Neural cell (in vitro differentiated cells): Measurements from ENCODE around the gene CENPV. TPM values are rescaled to one million over a fixed set of nuclear protein-coding genes. Genes with fewer than 3 reads are reported as not detected.

ENCODE experiments used
- H2AFZ ChIP-seq: fragments of 200-600, 300-800 bp; sonication (generic), shearing (Covaris generic); 2 replicates; pipeline ENCODE4 v1.6.0; 2014; ENCODE audit warnings: low read depth, mild to moderate bottlenecking, antibody characterized with exemption, low read length, moderate library complexity
- H3F3A ChIP-seq: fragments of 200-600 bp; shearing (Covaris generic); 2 replicates; pipeline ENCODE4 v1.6.1; 2016; ENCODE audit warnings: mild to moderate bottlenecking, moderate library complexity, mixed read lengths, antibody characterized with exemption, low read length; ENCODE audit not compliant: insufficient read depth, poor library complexity, severe bottlenecking
- H3K27ac ChIP-seq: fragments of 200-600, 300-800 bp; sonication (generic), shearing (Covaris generic); 2 replicates; pipeline ENCODE4 v1.5.1; 2014; ENCODE audit warnings: mild to moderate bottlenecking, low read length, moderate library complexity
- H3K27me3 ChIP-seq: fragments of 300-800, 200-600 bp; sonication (generic), shearing (Covaris generic); 2 replicates; pipeline ENCODE4 v1.6.0; 2014; ENCODE audit warnings: mild to moderate bottlenecking, low read depth, low read length, moderate library complexity; ENCODE audit not compliant: insufficient read depth
- H3K36me3 ChIP-seq: fragments of 300-800, 200-600 bp; sonication (generic), shearing (Covaris generic); 2 replicates; pipeline ENCODE4 v1.5.1; 2014; ENCODE audit warnings: mild to moderate bottlenecking, antibody characterized with exemption, low read length, moderate library complexity; ENCODE audit not compliant: insufficient read depth
- H3K4me2 ChIP-seq: fragments of 300-800, 200-600 bp; sonication (generic), shearing (Covaris generic); 2 replicates; pipeline ENCODE4 v1.6.0; 2014; ENCODE audit warnings: mild to moderate bottlenecking, low read length
- H3K4me3 ChIP-seq: fragments of 300-800, 200-600 bp; sonication (generic), shearing (Covaris generic); 2 replicates; pipeline ENCODE4 v1.5.1; 2014; ENCODE audit warnings: mild to moderate bottlenecking, low read length, moderate library complexity
- H3K79me2 ChIP-seq: fragments of 200-600 bp; shearing (Covaris generic); replicated peaks from 2 replicates; pipeline ENCODE4 v1.6.0; 2014; ENCODE audit warnings: mild to moderate bottlenecking, low read length, moderate library complexity; ENCODE audit not compliant: insufficient read depth
- H3K9ac ChIP-seq: fragments of 300-800, 200-600 bp; sonication (generic), shearing (Covaris generic); 2 replicates; pipeline ENCODE4 v1.6.1; 2016; ENCODE audit warnings: mild to moderate bottlenecking, low read length, mixed read lengths
- H3K9me2 ChIP-seq: fragments of 200-600 bp; shearing (Covaris generic); 2 replicates; pipeline ENCODE4 v1.6.1; 2016; ENCODE audit warnings: mild to moderate bottlenecking, low read length, mixed read lengths; ENCODE audit not compliant: insufficient read depth
- H3K9me3 ChIP-seq: fragments of 200-600, 300-800 bp; sonication (generic), shearing (Covaris generic); 2 replicates; pipeline ENCODE4 v1.6.1; 2016; ENCODE audit warnings: mild to moderate bottlenecking, mixed run types, low read length, moderate library complexity, mixed read lengths
- H4K20me1 ChIP-seq: fragments of 200-600 bp; shearing (Covaris generic); 2 replicates; pipeline ENCODE4 v1.6.1; 2016; ENCODE audit warnings: mild to moderate bottlenecking, mixed run types; ENCODE audit not compliant: insufficient read depth
- CTCF ChIP-seq: fragments of 450-650 bp; IDR thresholded peaks from 2 replicates; pipeline ENCODE4 v1.5.1; 2014; ENCODE audit warnings: antibody characterized with exemption, mild to moderate bottlenecking, moderate library complexity; ENCODE audit not compliant: poor library complexity, severe bottlenecking
- EP300 ChIP-seq: fragments of 450-650 bp; conservative IDR thresholded peaks from 2 replicates; pipeline ENCODE4 v1.6.1; 2014; ENCODE audit warnings: antibody characterized with exemption, mild to moderate bottlenecking, moderate library complexity; ENCODE audit not compliant: poor library complexity, severe bottlenecking
- EZH2 ChIP-seq: fragments of 200-600, 300-800 bp; shearing (Covaris generic), sonication (generic); IDR thresholded peaks from 2 replicates; pipeline ENCODE4 v1.6.1; 2014; ENCODE audit warnings: antibody characterized with exemption, low read length, borderline replicate concordance, mild to moderate bottlenecking; ENCODE audit not compliant: insufficient read depth, poor library complexity, severe bottlenecking
- MXI1 ChIP-seq: fragments of 450-650 bp; conservative IDR thresholded peaks from 2 replicates; pipeline ENCODE4 v1.6.1; 2014; ENCODE audit warnings: antibody characterized with exemption, mild to moderate bottlenecking; ENCODE audit not compliant: poor library complexity, severe bottlenecking
- POLR2AphosphoS5 ChIP-seq: IDR thresholded peaks from 2 replicates; pipeline ENCODE4 v1.6.1; 2012
- RAD21 ChIP-seq: fragments of 450-650 bp; conservative IDR thresholded peaks from 2 replicates; pipeline ENCODE4 v1.6.1; 2014; ENCODE audit warnings: antibody characterized with exemption, mild to moderate bottlenecking, moderate library complexity
- REST ChIP-seq: IDR thresholded peaks from 2 replicates; pipeline ENCODE4 v1.6.1; 2012; ENCODE audit warnings: borderline replicate concordance
- SMC3 ChIP-seq: fragments of 450-650 bp; conservative IDR thresholded peaks from 2 replicates; pipeline ENCODE4 v1.6.1; 2014; ENCODE audit warnings: antibody characterized with exemption, mild to moderate bottlenecking, moderate library complexity; ENCODE audit not compliant: poor library complexity
- TAF1 ChIP-seq: IDR thresholded peaks from 2 replicates; pipeline ENCODE4 v1.6.1; 2012; ENCODE audit warnings: low read depth
- polyA plus RNA-seq: library from polyadenylated mRNA; depleted of rRNA; stranded (reverse); fragments of >200 nt; gene quantifications from 2 replicates; pipeline ENCODE4 v1.2.3, GENCODE V29; 2014

Gene CENPV
- polyA plus RNA-seq, 1 donor from 2014 or later: 291 TPM

- Histone ChIP-seq H3K9ac (peak overlapping the region; percentile 96), H3K4me2 (peak overlapping the region; percentile 64), H3K27ac (peak overlapping the region; percentile 97), H3K9me2 (no peaks in the 10 kb centered on the region), H3K9me3 (no peaks in the 10 kb centered on the region), H3K79me2 (peaks cover 36% of the 10 kb centered on the region), H3F3A (peaks cover 5% of the 10 kb centered on the region), H3K36me3 (no peaks in the 10 kb centered on the region), H2AFZ (peak overlapping the region; percentile 92), H3K4me3 (peak overlapping the region; percentile 73), H3K27me3 (no peaks in the 10 kb centered on the region), H4K20me1 (no peaks in the 10 kb centered on the region)
- no peak for TF ChIP-seq EP300
- peak; percentile 39 for TF ChIP-seq TAF1
- TF ChIP-seq SMC3: no peak
- no peak for TF ChIP-seq POLR2AphosphoS5
- TF ChIP-seq RAD21: no peak
- TF ChIP-seq REST: peak; percentile 82
- TF ChIP-seq MXI1: peak; percentile 39
These were observed 477 bp downstream of the CENPV start for GRCh38 chr17:16352667-16353316.

- H3K36me3 ChIP-seq: no peaks in the 10 kb centered on the region
- no peaks in the 10 kb centered on the region for H3K27me3 ChIP-seq
- no peaks in the 10 kb centered on the region for H3K9me3 ChIP-seq
- peak overlapping the region; percentile 73 for H3K4me3 ChIP-seq
- H3K9ac ChIP-seq: peak overlapping the region; percentile 96
- H3K79me2 ChIP-seq: peaks cover 36% of the 10 kb centered on the region
- no peak for TF ChIP-seq CTCF
- peak; percentile 34 for TF ChIP-seq TAF1
- peak; percentile 69 for TF ChIP-seq POLR2AphosphoS5
- TF ChIP-seq REST: no peak
- TF ChIP-seq SMC3: peak; percentile 4
- TF ChIP-seq MXI1: peak; percentile 69
- no peak for TF ChIP-seq EP300
- TF ChIP-seq EZH2: no peak
- TF ChIP-seq RAD21: no peak
- H3K4me2 ChIP-seq: peak overlapping the region; percentile 64
- H4K20me1 ChIP-seq: no peaks in the 10 kb centered on the region
- H2AFZ ChIP-seq: peak overlapping the region; percentile 92
- H3K27ac ChIP-seq: peak overlapping the region; percentile 97
- H3K9me2 ChIP-seq: no peaks in the 10 kb centered on the region
- H3F3A ChIP-seq: peaks cover 5% of the 10 kb centered on the region
These were observed 984 bp downstream of the CENPV start for GRCh38 chr17:16352303-16352666.
